HCT116 (cell line): ENCODE data around the gene CDC6. TPM values are rescaled to one million over a fixed set of nuclear protein-coding genes. Genes with fewer than 3 reads are reported as not detected.

Experiments used
- ATAC-seq: fragments of 200-7000 bp; cut with Tn5 transposase; 2 replicates; pipeline ENCODE4 v1.9.1; 2020; ENCODE audit warnings: mild to moderate bottlenecking, moderate library complexity
- BruUV-seq: library from RNA; stranded (reverse); fragments of 400-500 nt; replicated peaks from 2 replicates; lab custom pipeline; 2021; lab: Mats Ljungman, UMichigan
- CTCF ChIA-PET: fragments of 300-600 bp; sonication (Branson Sonifier 250); formaldehyde crosslinking; loops from one replicate; lab custom pipeline; 2021; ENCODE audit warnings: antibody characterized with exemption; lab: Charles Lee
- POLR2A ChIA-PET: fragments of 300-600, 350-600 bp; sonication (Branson Sonifier 250); formaldehyde crosslinking; loops from one replicate; lab custom pipeline; 2021; ENCODE audit warnings: antibody characterized with exemption; lab: Charles Lee
- RAD21 ChIA-PET, 2 experiments: fragments of 300-600 bp; sonication (Branson Sonifier 250); formaldehyde crosslinking; loops; one replicate each; lab custom pipeline; 2023; ENCODE audit warnings: low total read pairs in 2 of 2; ENCODE audit not compliant: uncharacterized antibody in 2 of 2, unreplicated experiment in 2 of 2, low non-redundant PET in 1 of 2; lab: Charles Lee
- DNase-seq: peaks from one replicate; pipeline ENCODE4 v3.0.0-alpha.2; 2010; ENCODE audit warnings: low read depth, low spot score
- H2AFZ ChIP-seq: fragments of 200-600 bp; shearing (Covaris generic), sonication (generic); 2 replicates; pipeline ENCODE4 v1.6.1; 2017; ENCODE audit warnings: low read depth, mixed run types, mixed read lengths, antibody characterized with exemption, low read length; ENCODE audit not compliant: poor library complexity, severe bottlenecking
- H3K27ac ChIP-seq: 2 replicates; pipeline ENCODE4 v1.5.1; 2012; ENCODE audit warnings: low read depth, low read length
- H3K27me3 ChIP-seq: fragments of 200-600 bp; sonication (generic); 2 replicates; pipeline ENCODE4 v1.6.1; 2016; ENCODE audit warnings: mixed run types, low read length, mixed read lengths; ENCODE audit not compliant: insufficient read depth
- H3K36me3 ChIP-seq, 2 experiments: fragments of 200-500 bp in 1 of 2; fragments of 200-600 bp in 1 of 2; sonication (Bioruptor generic) in 1 of 2; sonication (generic) in 1 of 2; 2 replicates each; pipeline versions ENCODE4 v1.5.1 to v1.6.1; 2014 to 2016; ENCODE audit warnings: low read length in 2 of 2, inconsistent platforms in 1 of 2, mixed read lengths in 1 of 2, mixed run types in 1 of 2; ENCODE audit not compliant: insufficient read depth in 2 of 2, control insufficient read depth in 1 of 2
- H3K4me1 ChIP-seq, 2 experiments: fragments of 200-600 bp in 1 of 2; sonication (generic) in 1 of 2; 2 replicates each; pipeline versions ENCODE4 v1.5.1 to v1.6.1; 2012 to 2017; ENCODE audit warnings: low read length in 2 of 2, inconsistent platforms in 1 of 2, mild to moderate bottlenecking in 1 of 2, mixed read lengths in 1 of 2, mixed run types in 1 of 2, moderate library complexity in 1 of 2; ENCODE audit not compliant: insufficient read depth in 2 of 2, control insufficient read depth in 1 of 2
- H3K4me2 ChIP-seq: fragments of 200-600 bp; sonication (generic); 2 replicates; pipeline ENCODE4 v1.6.1; 2017; ENCODE audit warnings: mixed run types, low read length, mixed read lengths
- H3K4me3 ChIP-seq, 2 experiments: fragments of 200-600 bp in 1 of 2; sonication (generic) in 1 of 2; replicated peaks in 1 of 2; 2 replicates each; pipeline ENCODE4 v1.5.1; 2011 to 2016; ENCODE audit warnings: low read length in 2 of 2, control low read depth in 1 of 2, low read depth in 1 of 2, mild to moderate bottlenecking in 1 of 2, mixed read lengths in 1 of 2, mixed run types in 1 of 2
- H3K79me2 ChIP-seq: fragments of 200-600 bp; sonication (generic); 2 replicates; pipeline ENCODE4 v1.6.1; 2017; ENCODE audit warnings: mild to moderate bottlenecking, mixed run types, low read length, moderate library complexity, mixed read lengths; ENCODE audit not compliant: insufficient read depth
- H3K9ac ChIP-seq: fragments of 200-600 bp; sonication (generic); 2 replicates; pipeline ENCODE4 v1.6.1; 2016; ENCODE audit warnings: low read length, mixed read lengths
- H3K9me2 ChIP-seq: fragments of 200-600 bp; sonication (generic), shearing (Covaris generic); 2 replicates; pipeline ENCODE4 v1.6.1; 2017; ENCODE audit warnings: mixed run types, mild to moderate bottlenecking, moderate library complexity; ENCODE audit not compliant: insufficient read depth
- H3K9me3 ChIP-seq, 2 experiments: fragments of 200-500 bp in 1 of 2; fragments of 200-600 bp in 1 of 2; sonication (Bioruptor generic) in 1 of 2; sonication (generic) in 1 of 2; 2 replicates each; pipeline ENCODE4 v1.6.1; 2014 to 2017; ENCODE audit warnings: low read length in 2 of 2, mixed read lengths in 2 of 2, inconsistent platforms in 1 of 2, low read depth in 1 of 2, mild to moderate bottlenecking in 1 of 2, mixed run types in 1 of 2, moderate library complexity in 1 of 2; ENCODE audit not compliant: control insufficient read depth in 1 of 2, insufficient read depth in 1 of 2
- H4K20me1 ChIP-seq: fragments of 200-600 bp; sonication (generic), shearing (Covaris generic); 2 replicates; pipeline ENCODE4 v1.6.1; 2017; ENCODE audit warnings: mixed run types, mild to moderate bottlenecking, moderate library complexity; ENCODE audit not compliant: insufficient read depth
- CBX3 ChIP-seq: IDR thresholded peaks from 2 replicates; pipeline ENCODE4 v1.6.1; 2012; ENCODE audit warnings: low read depth
- EGR1 ChIP-seq: IDR thresholded peaks from 2 replicates; pipeline ENCODE4 v1.6.1; 2012; ENCODE audit warnings: low read depth
- EZH2phosphoT487 ChIP-seq: fragments of 200-600 bp; IDR thresholded peaks from 2 replicates; pipeline ENCODE4 v1.6.1; 2018; ENCODE audit warnings: antibody characterized with exemption, borderline replicate concordance
- FOSL1 ChIP-seq: IDR thresholded peaks from 2 replicates; pipeline ENCODE4 v1.6.1; 2012; ENCODE audit warnings: low read depth
- MAX ChIP-seq: IDR thresholded peaks from 2 replicates; pipeline ENCODE4 v1.6.1; 2012
- POLR2A ChIP-seq: IDR thresholded peaks from 2 replicates; pipeline ENCODE4 v1.7.0; 2011; ENCODE audit warnings: borderline replicate concordance; ENCODE audit not compliant: insufficient read depth, insufficient read length; ENCODE audit errors: extremely low read depth
- RAD21 ChIP-seq: IDR thresholded peaks from 2 replicates; pipeline ENCODE4 v1.6.1; 2012; ENCODE audit warnings: low read depth, mild to moderate bottlenecking
- TCF7L2 ChIP-seq: IDR thresholded peaks from 2 replicates; pipeline ENCODE4 v1.7.0; 2011; ENCODE audit warnings: borderline replicate concordance, inconsistent platforms; ENCODE audit not compliant: insufficient read depth, insufficient read length; ENCODE audit errors: extremely low read depth
- YY1 ChIP-seq: IDR thresholded peaks from 2 replicates; pipeline ENCODE4 v1.6.1; 2011; ENCODE audit warnings: low read length, low read depth, moderate library complexity, mild to moderate bottlenecking; ENCODE audit not compliant: insufficient replicate concordance; ENCODE audit errors: extremely low read depth
- ZBTB33 ChIP-seq: IDR thresholded peaks from 2 replicates; pipeline ENCODE4 v1.6.1; 2011; ENCODE audit warnings: mild to moderate bottlenecking, low read length, moderate library complexity; ENCODE audit not compliant: insufficient replicate concordance; ENCODE audit errors: extremely low read depth
- ZNF274 ChIP-seq: fragments of 200-500 bp; sonication (Bioruptor generic); IDR thresholded peaks from 2 replicates; pipeline ENCODE4 v1.6.1; 2014; ENCODE audit warnings: mild to moderate bottlenecking, low read depth, low read length, inconsistent platforms
- intact Hi-C: fragments of 100-400 bp; cut with micrococcal nuclease; formaldehyde crosslinking; loops from 2 replicates; pipeline ENCODE4 v1.10.0; 2022
- total RNA-seq: library from RNA; stranded (reverse); gene quantifications from one replicate; pipeline ENCODE4 v1.2.1, GENCODE V29; 2021; ENCODE audit not compliant: unreplicated experiment

Gene CDC6
- total RNA-seq, 1 experiment from 2014 or later: 117 TPM

GRCh38 chr17:40349477-40349894 lies 61.8 kb downstream of the CDC6 start:
- BruUV-seq: no TSS peak
- Histone ChIP-seq H3K4me1 (peaks cover 16 to 18% of the 10 kb centered on the region in 2 experiments), H3K4me3 (no peak overlapping the region), H4K20me1 (no peaks in the 10 kb centered on the region), H3K9ac (no peak overlapping the region), H3K27ac (no peak overlapping the region; the same call in 1 of the 2 replicates), H3K9me3 (no peaks in the 10 kb centered on the region), H3K9me2 (no peaks in the 10 kb centered on the region), H2AFZ (no peak overlapping the region), H3K27me3 (no peaks in the 10 kb centered on the region), H3K79me2 (peaks cover 34% of the 10 kb centered on the region; the same call in 1 of the 2 replicates), H3K36me3 (peaks cover 0 to 17% of the 10 kb centered on the region in 2 experiments; a peak in 3 of 4 replicates), H3K4me2 (no peak overlapping the region)
- ChIA-PET CTCF (no interaction called here), POLR2A (no interaction called here), RAD21 (no interaction called here)
- ATAC-seq (no peak), DNase-seq (no peak)
- intact Hi-C loops: no loop called here
- no peak for TF ChIP-seq ZNF274

GRCh38 chr17:40349895-40350688 lies 62.4 kb downstream of the CDC6 start:
- ATAC-seq: no peak
- no peak for DNase-seq

More at GRCh38 chr17:40349895-40350688, 62.4 kb downstream of the CDC6 start:
- TSS peak; percentile 20 for BruUV-seq
- Histone ChIP-seq H3K9ac (no peak overlapping the region), H2AFZ (no peak overlapping the region), H3K79me2 (peaks cover 28% of the 10 kb centered on the region; the same call in 1 of the 2 replicates), H3K27ac (no peak overlapping the region), H3K4me3 (no peak overlapping the region), H3K36me3 (peaks cover 0 to 18% of the 10 kb centered on the region in 2 experiments; a peak in 3 of 4 replicates), H4K20me1 (no peaks in the 10 kb centered on the region), H3K4me2 (no peak overlapping the region), H3K9me2 (no peaks in the 10 kb centered on the region), H3K27me3 (no peaks in the 10 kb centered on the region), H3K9me3 (no peaks in the 10 kb centered on the region), H3K4me1 (peaks cover 11 to 12% of the 10 kb centered on the region in 2 experiments)
- ChIA-PET RAD21 (no interaction called here), POLR2A (no interaction called here), CTCF (interaction anchor here (1.4 kb wide), 1 partner anchor 9 kb away, joined by 3 read pairs; no protein-coding TSS in a partner anchor)
- intact Hi-C loops: no loop called here
- no peak for TF ChIP-seq MAX
- no peak for TF ChIP-seq EGR1
- TF ChIP-seq EZH2phosphoT487: no peak
- no peak for TF ChIP-seq CBX3
- TF ChIP-seq FOSL1: no peak
- no peak for TF ChIP-seq POLR2A
- no peak for TF ChIP-seq RAD21
- TF ChIP-seq YY1: no peak
- TF ChIP-seq ZBTB33: no peak
- TF ChIP-seq TCF7L2: no peak
